Liver (tissue), 9 donors: ENCODE measurements around the gene KRT1. TPM values are rescaled to one million over a fixed set of nuclear protein-coding genes. Genes with fewer than 3 reads are reported as not detected.

Experiments used
- DNase-seq: peaks from one replicate; pipeline ENCODE4 v3.0.0-alpha.2; 2017; ENCODE audit warnings: low spot score
- H3K27ac ChIP-seq, 2 donors: one replicate each; pipeline ENCODE4 v1.7.0; 2013; ENCODE audit warnings: inconsistent platforms in 2 of 2, low read length in 2 of 2, control low read depth in 1 of 2, low read depth in 1 of 2, mild to moderate bottlenecking in 1 of 2
- H3K27me3 ChIP-seq, 4 donors: one replicate each; pipeline versions ENCODE4 v1.6.1 to v1.7.0; 2013; ENCODE audit warnings: low read length in 3 of 4, inconsistent platforms in 1 of 4, mild to moderate bottlenecking in 1 of 4, moderate library complexity in 1 of 4; ENCODE audit not compliant: control insufficient read depth in 4 of 4, insufficient read depth in 4 of 4
- H3K36me3 ChIP-seq, 4 donors: one replicate each; pipeline versions ENCODE4 v1.6.1 to v1.7.0; 2013; ENCODE audit warnings: low read length in 3 of 4, mild to moderate bottlenecking in 3 of 4, low read depth in 1 of 4, moderate library complexity in 1 of 4; ENCODE audit not compliant: control insufficient read depth in 4 of 4, insufficient read depth in 3 of 4
- H3K4me1 ChIP-seq, 4 donors: one replicate each; pipeline versions ENCODE4 v1.6.1 to v1.7.0; 2013; ENCODE audit warnings: low read length in 3 of 4, mild to moderate bottlenecking in 3 of 4, moderate library complexity in 1 of 4; ENCODE audit not compliant: control insufficient read depth in 4 of 4, insufficient read depth in 4 of 4
- H3K4me3 ChIP-seq, 3 donors: one replicate each; pipeline versions ENCODE4 v1.6.1 to v1.7.0; 2013; ENCODE audit warnings: low read length in 3 of 3, control low read depth in 1 of 3, low read depth in 1 of 3, mild to moderate bottlenecking in 1 of 3
- H3K9ac ChIP-seq, 2 donors: one replicate each; pipeline ENCODE4 v1.7.0; 2013; ENCODE audit warnings: low read length in 2 of 2, mild to moderate bottlenecking in 2 of 2, moderate library complexity in 2 of 2, control low read depth in 1 of 2, low read depth in 1 of 2
- H3K9me3 ChIP-seq, 4 donors: one replicate each; pipeline versions ENCODE4 v1.6.1 to v1.7.0; 2013; ENCODE audit warnings: low read length in 3 of 4; ENCODE audit not compliant: control insufficient read depth in 4 of 4
- CTCF ChIP-seq: fragments of 150-350 bp; IDR thresholded peaks from 2 replicates; pipeline ENCODE4 v1.5.1; 2017; ENCODE audit warnings: improper control_type of control experiment, low read depth, low read length; ENCODE audit not compliant: missing input control
- EGR1 ChIP-seq, 2 donors: IDR thresholded peaks; 2 replicates each; pipeline ENCODE4 v1.6.1; 2016 to 2018; ENCODE audit warnings: antibody characterized with exemption in 2 of 2, low read depth in 2 of 2
- FOXA1 ChIP-seq: IDR thresholded peaks from 2 replicates; pipeline ENCODE4 v1.6.1; 2016; ENCODE audit warnings: antibody characterized with exemption
- FOXA2 ChIP-seq: IDR thresholded peaks from 2 replicates; pipeline ENCODE4 v1.6.1; 2016; ENCODE audit warnings: antibody characterized with exemption
- GABPA ChIP-seq, 2 donors: IDR thresholded peaks in 1 of 2; conservative IDR thresholded peaks in 1 of 2; 2 replicates each; pipeline ENCODE4 v1.6.1; 2016; ENCODE audit warnings: antibody characterized with exemption in 2 of 2, mild to moderate bottlenecking in 1 of 2, moderate library complexity in 1 of 2
- HNF4A ChIP-seq, 2 donors: conservative IDR thresholded peaks; 2 replicates each; pipeline ENCODE4 v1.6.1; 2016; ENCODE audit warnings: antibody characterized with exemption in 2 of 2, mild to moderate bottlenecking in 2 of 2
- HNF4G ChIP-seq: IDR thresholded peaks from 2 replicates; pipeline ENCODE4 v1.6.1; 2016; ENCODE audit warnings: antibody characterized with exemption
- JUND ChIP-seq, 2 donors: IDR thresholded peaks; 2 replicates each; pipeline ENCODE4 v1.6.1; 2016; ENCODE audit warnings: antibody characterized with exemption in 2 of 2
- NR2F2 ChIP-seq: IDR thresholded peaks from 2 replicates; pipeline ENCODE4 v1.6.1; 2016; ENCODE audit warnings: antibody characterized with exemption
- RAD21 ChIP-seq, 2 donors: IDR thresholded peaks; 2 replicates each; pipeline ENCODE4 v1.6.1; 2016; ENCODE audit warnings: antibody characterized with exemption in 2 of 2, mild to moderate bottlenecking in 2 of 2
- RXRA ChIP-seq, 2 donors: IDR thresholded peaks; 2 replicates each; pipeline ENCODE4 v1.6.1; 2017 to 2018; ENCODE audit warnings: antibody characterized with exemption in 2 of 2, mild to moderate bottlenecking in 1 of 2
- TAF1 ChIP-seq: conservative IDR thresholded peaks from 2 replicates; pipeline ENCODE4 v1.6.1; 2016; ENCODE audit warnings: antibody characterized with exemption, mild to moderate bottlenecking
- YY1 ChIP-seq: IDR thresholded peaks from 2 replicates; pipeline ENCODE4 v1.6.1; 2016; ENCODE audit warnings: antibody characterized with exemption, mild to moderate bottlenecking
- WGBS: extraction: QIAGEN DNeasy Blood & Tissue Kit; methylation state at CpG from one replicate; pipeline ENCODE4 v1.1.7; 2013; 5-methylcytosine and 5-hydroxymethylcytosine counted together
- polyA plus RNA-seq, 2 donors: library from polyadenylated mRNA; stranded (reverse) in 1 of 2; unstranded in 1 of 2; fragments of 200-250 nt in 1 of 2; fragments of >200 nt in 1 of 2; fragmentation: Nextera tagmentation in 1 of 2; extraction: Ambion mirVana in 1 of 2; gene quantifications; one replicate each; pipeline versions ENCODE4 v1.2.1 to v1.2.3, GENCODE V29; 2013 to 2015
- total RNA-seq, 2 donors: library from RNA; depleted of rRNA; stranded (reverse); fragments of >200 nt; gene quantifications; one replicate each; pipeline ENCODE4 v1.2.3, GENCODE V29; 2014
- TF ChIP-seq, protein P1 (sequence below): IDR thresholded peaks from 2 replicates; pipeline ENCODE4 v1.6.1; 2016; ENCODE audit warnings: antibody characterized with exemption
- TF ChIP-seq, protein P2 (sequence below): IDR thresholded peaks from 2 replicates; pipeline ENCODE4 v1.6.1; 2016; ENCODE audit warnings: antibody characterized with exemption, mild to moderate bottlenecking
- TF ChIP-seq, protein P3 (sequence below): IDR thresholded peaks from 2 replicates; pipeline ENCODE4 v1.6.1; 2016; ENCODE audit warnings: antibody characterized with exemption
- donor health status: healthy.
- donor health status: healthy.
- donor health status: healthy.
- donor health status: healthy.
- donor health status: healthy.

KRT1 gene
- total and polyA plus RNA-seq, 4 donors, result 0.14 to 2.7 TPM; not detected in 2

DNA sequence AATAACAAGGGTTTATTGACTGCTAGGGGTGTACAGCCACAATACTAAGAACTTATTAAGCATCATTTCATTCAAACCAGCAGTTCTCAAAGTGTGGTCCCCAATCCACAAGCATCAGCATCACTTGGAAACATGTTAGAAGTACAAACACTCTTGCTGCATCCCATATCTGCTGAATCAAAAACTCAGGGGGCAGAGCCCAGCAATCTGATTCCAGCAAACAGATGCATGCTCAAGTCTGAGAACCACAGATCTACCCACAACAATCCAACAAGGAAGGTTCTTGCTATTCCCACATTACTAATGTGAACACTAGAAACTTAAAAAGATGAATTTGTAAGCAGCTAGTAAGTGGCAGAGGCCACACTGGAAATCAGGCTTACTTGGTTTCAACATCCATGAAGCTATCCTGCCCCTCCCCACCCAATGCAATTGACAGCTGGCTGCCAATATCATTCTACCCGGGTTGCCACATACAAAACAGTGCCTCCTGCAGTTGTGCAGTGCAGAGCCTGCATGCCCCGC lies 16.9 kb upstream of the KRT1 start (continued):
- TF ChIP-seq FOXA2, result no peak

DNA sequence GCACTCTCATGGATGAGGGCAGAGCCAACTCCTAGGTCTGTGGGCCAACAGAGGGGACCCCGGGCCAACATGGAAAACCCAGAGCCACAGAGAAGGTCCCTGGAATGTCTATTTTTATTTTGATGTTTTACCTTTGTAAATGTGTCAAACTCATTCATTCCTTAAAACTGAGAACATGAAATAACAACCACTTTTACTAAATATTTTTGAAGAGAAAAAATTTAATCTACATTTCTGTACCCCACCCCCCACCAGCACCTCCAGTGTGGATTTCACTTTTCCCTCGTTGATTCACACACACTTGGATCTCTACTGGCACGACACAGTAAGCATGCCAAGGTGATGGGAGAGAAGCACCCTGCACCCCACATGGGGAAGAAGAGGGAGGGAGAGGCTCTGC lies 16.4 kb upstream of the KRT1 start:
- peaks cover 0 to 7% (median 1%) of the 10 kb centered on the region in 4 donors for H3K27me3 ChIP-seq
- WGBS, result 70% methylated on average over 3 of the region's 3 CpGs
- no peak for DNase-seq

DNA sequence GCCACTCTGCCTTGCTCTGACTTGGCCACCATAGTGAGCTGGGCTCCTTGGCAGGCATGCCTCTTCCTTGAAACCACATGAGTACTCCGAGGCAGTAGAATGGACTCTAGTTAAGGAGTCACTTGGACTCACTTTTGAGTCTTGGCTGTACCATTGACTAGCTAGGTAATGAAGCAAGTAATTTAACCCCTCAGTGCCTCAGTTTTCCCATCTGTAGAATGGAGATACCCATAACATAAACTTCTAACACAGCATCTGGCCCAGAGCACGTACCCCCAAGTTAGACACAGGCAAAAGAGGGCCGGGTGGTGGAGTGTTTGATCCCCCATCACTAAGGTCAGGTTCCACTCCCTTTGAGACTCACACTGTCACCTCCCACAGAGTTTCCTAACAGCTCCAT lies 14.8 kb upstream of the KRT1 start:
- no peaks in the 10 kb centered on the region for H3K36me3 ChIP-seq
- H3K4me1 ChIP-seq, result peaks cover 0 to 5% (median 4%) of the 10 kb centered on the region in 4 donors
- no peak overlapping the region for H3K4me3 ChIP-seq
- no peak overlapping the region for H3K27ac ChIP-seq
- no peak for TF ChIP-seq HNF4A (conservative IDR thresholded peaks at IDR 0.05)
- no peak for TF ChIP-seq CTCF
- no peak for TF ChIP-seq RAD21 (IDR thresholded peaks at IDR 0.05)
- no peak for TF ChIP-seq YY1
- TF ChIP-seq GABPA (IDR thresholded peaks at IDR 0.05 in 1 of 2, conservative IDR thresholded peaks at IDR 0.05 in 1 of 2), result no peak
- TF ChIP-seq FOXA1, result no peak
- TF ChIP-seq, protein P1, sequence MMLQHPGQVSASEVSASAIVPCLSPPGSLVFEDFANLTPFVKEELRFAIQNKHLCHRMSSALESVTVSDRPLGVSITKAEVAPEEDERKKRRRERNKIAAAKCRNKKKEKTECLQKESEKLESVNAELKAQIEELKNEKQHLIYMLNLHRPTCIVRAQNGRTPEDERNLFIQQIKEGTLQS, result no peak
- TF ChIP-seq HNF4G, result no peak
- no peak for DNase-seq
- WGBS, result 70% methylated on average over 3 of the region's 3 CpGs
- no peaks in the 10 kb centered on the region for H3K9me3 ChIP-seq
- peaks cover 0 to 7% (median 2%) of the 10 kb centered on the region in 4 donors for H3K27me3 ChIP-seq
- no peak overlapping the region for H3K9ac ChIP-seq

More for the DNA sequence above, 16.4 kb upstream of the KRT1 start:
- H3K4me1 ChIP-seq, result no peaks in the 10 kb centered on the region
- H3K36me3 ChIP-seq, result no peaks in the 10 kb centered on the region
- H3K27ac ChIP-seq, result no peak overlapping the region
- no peak overlapping the region for H3K9ac ChIP-seq
- no peaks in the 10 kb centered on the region for H3K9me3 ChIP-seq
- TF ChIP-seq, protein P1, result no peak
- TF ChIP-seq YY1 (no peak), GABPA (IDR thresholded peaks at IDR 0.05 in 1 of 2, conservative IDR thresholded peaks at IDR 0.05 in 1 of 2) (no peak), RXRA (IDR thresholded peaks at IDR 0.05) (no peak)
- H3K4me3 ChIP-seq, result no peak overlapping the region

GRCh38 chr12:52694151-52694550 lies 13.9 kb upstream of the KRT1 start:
- 84% methylated on average over 6 of the region's 6 CpGs for WGBS
- TF ChIP-seq, protein P2, sequence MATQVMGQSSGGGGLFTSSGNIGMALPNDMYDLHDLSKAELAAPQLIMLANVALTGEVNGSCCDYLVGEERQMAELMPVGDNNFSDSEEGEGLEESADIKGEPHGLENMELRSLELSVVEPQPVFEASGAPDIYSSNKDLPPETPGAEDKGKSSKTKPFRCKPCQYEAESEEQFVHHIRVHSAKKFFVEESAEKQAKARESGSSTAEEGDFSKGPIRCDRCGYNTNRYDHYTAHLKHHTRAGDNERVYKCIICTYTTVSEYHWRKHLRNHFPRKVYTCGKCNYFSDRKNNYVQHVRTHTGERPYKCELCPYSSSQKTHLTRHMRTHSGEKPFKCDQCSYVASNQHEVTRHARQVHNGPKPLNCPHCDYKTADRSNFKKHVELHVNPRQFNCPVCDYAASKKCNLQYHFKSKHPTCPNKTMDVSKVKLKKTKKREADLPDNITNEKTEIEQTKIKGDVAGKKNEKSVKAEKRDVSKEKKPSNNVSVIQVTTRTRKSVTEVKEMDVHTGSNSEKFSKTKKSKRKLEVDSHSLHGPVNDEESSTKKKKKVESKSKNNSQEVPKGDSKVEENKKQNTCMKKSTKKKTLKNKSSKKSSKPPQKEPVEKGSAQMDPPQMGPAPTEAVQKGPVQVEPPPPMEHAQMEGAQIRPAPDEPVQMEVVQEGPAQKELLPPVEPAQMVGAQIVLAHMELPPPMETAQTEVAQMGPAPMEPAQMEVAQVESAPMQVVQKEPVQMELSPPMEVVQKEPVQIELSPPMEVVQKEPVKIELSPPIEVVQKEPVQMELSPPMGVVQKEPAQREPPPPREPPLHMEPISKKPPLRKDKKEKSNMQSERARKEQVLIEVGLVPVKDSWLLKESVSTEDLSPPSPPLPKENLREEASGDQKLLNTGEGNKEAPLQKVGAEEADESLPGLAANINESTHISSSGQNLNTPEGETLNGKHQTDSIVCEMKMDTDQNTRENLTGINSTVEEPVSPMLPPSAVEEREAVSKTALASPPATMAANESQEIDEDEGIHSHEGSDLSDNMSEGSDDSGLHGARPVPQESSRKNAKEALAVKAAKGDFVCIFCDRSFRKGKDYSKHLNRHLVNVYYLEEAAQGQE, result no peak
- no peak for TF ChIP-seq NR2F2
- no peak for TF ChIP-seq JUND (IDR thresholded peaks at IDR 0.05)
- TF ChIP-seq, protein P3, sequence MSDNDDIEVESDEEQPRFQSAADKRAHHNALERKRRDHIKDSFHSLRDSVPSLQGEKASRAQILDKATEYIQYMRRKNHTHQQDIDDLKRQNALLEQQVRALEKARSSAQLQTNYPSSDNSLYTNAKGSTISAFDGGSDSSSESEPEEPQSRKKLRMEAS, result no peak
- TF ChIP-seq TAF1, result no peak
- no peak for TF ChIP-seq CTCF
- no peak for TF ChIP-seq HNF4A (conservative IDR thresholded peaks at IDR 0.05)
- TF ChIP-seq, protein P1, result no peak
- no peak for TF ChIP-seq RAD21 (IDR thresholded peaks at IDR 0.05)
- TF ChIP-seq FOXA1, result no peak
- no peak for TF ChIP-seq EGR1 (IDR thresholded peaks at IDR 0.05; ENCODE audit: low read depth in 2 of 2)
- no peak for TF ChIP-seq YY1
- TF ChIP-seq HNF4G, result no peak
- no peak overlapping the region for H3K4me3 ChIP-seq
- H3K36me3 ChIP-seq, result no peaks in the 10 kb centered on the region
- no peaks in the 10 kb centered on the region for H3K9me3 ChIP-seq
- H3K27me3 ChIP-seq, result peaks cover 0 to 7% (median 2%) of the 10 kb centered on the region in 4 donors
- DNase-seq, result no peak
- no peak overlapping the region for H3K27ac ChIP-seq
- H3K4me1 ChIP-seq, result peaks cover 0 to 5% (median 4%) of the 10 kb centered on the region in 4 donors
- H3K9ac ChIP-seq, result no peak overlapping the region
